GM12864 (cell line): ENCODE data around the gene ZNF280D.

Experiments
- DNase-seq: peaks from one replicate; pipeline ENCODE4 v3.0.0-alpha.2; 2011; ENCODE audit warnings: low read depth
- H3K4me3 ChIP-seq: 2 replicates; pipeline ENCODE4 v1.5.1; 2011; ENCODE audit warnings: mild to moderate bottlenecking, low read depth, low read length, control low read depth
- CTCF ChIP-seq: IDR thresholded peaks from 2 replicates; pipeline ENCODE4 v1.5.1; 2011; ENCODE audit warnings: low read depth, mild to moderate bottlenecking, moderate library complexity, low read length, control low read depth, inconsistent platforms; ENCODE audit errors: missing control alignments

Gene ZNF280D

DNA sequence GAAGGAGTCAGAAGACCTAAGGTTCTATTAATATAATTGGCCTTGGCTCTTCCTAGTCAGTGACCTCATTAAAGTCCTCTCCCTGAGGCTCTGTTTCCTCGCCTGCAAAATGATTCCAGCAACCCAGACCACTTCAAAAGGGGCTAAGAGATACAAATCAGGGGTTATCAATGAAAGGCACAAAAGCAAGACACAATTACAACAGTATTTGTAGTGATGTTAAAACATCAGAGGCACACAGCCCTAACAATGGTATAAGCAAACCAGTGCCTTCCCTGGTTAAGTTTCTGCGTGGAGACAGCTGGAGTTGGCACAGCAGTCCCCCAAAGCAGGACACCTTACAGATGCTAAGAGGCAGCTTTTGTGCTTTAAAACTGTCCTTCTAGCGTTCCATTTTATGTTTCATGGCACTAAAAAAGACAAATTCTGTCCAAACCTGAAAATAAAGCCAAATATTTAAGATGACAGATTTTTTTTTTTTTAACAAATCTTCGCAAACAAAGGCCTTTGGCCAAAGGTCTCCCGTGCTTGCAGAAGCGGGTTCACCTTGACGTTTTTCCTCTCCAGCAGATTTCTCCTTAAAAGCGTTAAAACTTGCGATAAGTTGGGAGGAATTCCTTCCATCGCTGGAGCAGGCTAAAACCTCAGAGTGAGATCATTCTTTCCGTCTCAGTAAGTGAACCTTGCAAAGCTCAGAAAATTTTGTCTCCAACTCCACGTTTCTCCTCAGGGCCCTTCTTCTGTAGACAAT is 999 bp downstream of the ZNF280D start:
- no peak for DNase-seq
- peak overlapping the region; percentile 63 for H3K4me3 ChIP-seq
- TF ChIP-seq CTCF: no peak

DNA sequence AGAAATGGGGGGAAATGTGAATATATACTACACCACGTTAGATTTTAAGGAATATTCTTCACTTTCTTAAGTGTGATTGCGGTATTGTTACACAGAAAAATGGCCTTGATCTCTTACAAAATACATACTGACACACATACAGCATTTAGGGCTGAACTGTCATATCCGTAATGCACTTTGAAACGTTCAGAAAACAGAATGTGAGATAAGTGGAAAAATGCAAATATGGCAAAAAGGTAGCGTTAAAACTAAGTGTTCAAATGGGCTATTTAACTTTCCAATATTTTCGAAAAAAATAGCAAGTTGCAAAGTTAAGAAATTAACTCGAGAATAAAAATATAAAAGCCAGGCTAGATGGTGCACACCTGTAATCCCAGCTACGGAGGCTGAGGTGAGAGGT is 1.8 kb downstream of the ZNF280D start:
- DNase-seq: no peak
- no peak for TF ChIP-seq CTCF
- H3K4me3 ChIP-seq: peak overlapping the region; percentile 63; the same call in 1 of the 2 replicates

DNA sequence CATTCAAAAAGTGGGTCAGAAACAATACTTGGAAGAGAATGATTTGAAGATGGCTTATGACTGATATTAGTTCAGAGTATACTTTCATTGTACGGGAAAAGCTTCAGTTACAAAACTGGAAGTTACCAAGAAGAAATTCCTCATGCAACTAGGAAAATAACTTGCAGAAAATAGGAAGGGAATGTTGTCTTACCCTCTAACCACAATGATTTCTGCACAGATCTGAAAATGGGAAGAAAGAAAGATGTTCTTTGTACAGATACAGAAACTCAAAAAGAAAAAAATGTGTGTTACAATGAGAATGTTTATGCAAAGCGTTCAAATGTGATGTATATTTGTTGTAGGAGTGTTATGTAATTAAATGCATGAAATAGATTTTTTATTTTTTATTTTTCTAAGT is 3.7 kb downstream of the ZNF280D start:
- no peak for TF ChIP-seq CTCF
- DNase-seq: no peak
- no peak overlapping the region for H3K4me3 ChIP-seq

GRCh38 chr15:56725386-56725785 is 7.9 kb downstream of the ZNF280D start:
- no peak for DNase-seq
- no peak overlapping the region for H3K4me3 ChIP-seq
- no peak for TF ChIP-seq CTCF

- no peak overlapping the region for H3K4me3 ChIP-seq
- no peak for DNase-seq
- TF ChIP-seq CTCF: no peak
Measured at GRCh38 chr15:56724232-56724631, 9.1 kb downstream of the ZNF280D start.

- no peak for TF ChIP-seq CTCF
- DNase-seq: no peak
- no peak overlapping the region for H3K4me3 ChIP-seq
Measured at GRCh38 chr15:56723787-56724186, 9.5 kb downstream of the ZNF280D start.
